ENCODE data around the gene ABCC6.

GRCh38 chr16:16140537-16140936 is 82.8 kb downstream of the ABCC6 start:
- TF ChIP-seq MAFF (IDR thresholded peaks at IDR 0.05; ENCODE audit: low read depth, low read length) (no peak), CTCF (CRISPR knock-in tag; IDR thresholded peaks at IDR 0.05) (no peak), REST (IDR thresholded peaks at IDR 0.05; ENCODE audit: borderline replicate concordance in 1 of 2, low read depth in 1 of 2, low read length in 2 of 2) (no peak)

Measured in HepG2 (cell line).